Caco-2 (cell line): ENCODE data around the gene ASIC4. TPM values are rescaled to one million over a fixed set of nuclear protein-coding genes. Genes with fewer than 3 reads are reported as not detected.
A peak's percentile ranks its signal among the peaks of the same experiment; 100 is the strongest.

Experiments used
- BruUV-seq: library from RNA; stranded (reverse); fragments of 400-500 nt; replicated peaks from 2 replicates; lab custom pipeline; 2021; lab: Mats Ljungman, UMichigan
- CTCF ChIA-PET: fragments of 300-600 bp; sonication (Branson Sonifier 250); formaldehyde crosslinking; loops from one replicate; lab custom pipeline; 2022; ENCODE audit warnings: antibody characterized with exemption; lab: Charles Lee
- POLR2A ChIA-PET: fragments of 300-600 bp; sonication (Branson Sonifier 250); formaldehyde crosslinking; loops from one replicate; lab custom pipeline; 2022; ENCODE audit warnings: antibody characterized with exemption; lab: Charles Lee
- DNase-seq, 2 experiments: peaks; one replicate each; pipeline versions ENCODE4 v3.0.0 to v3.0.0-alpha.2; 2020 to 2022
- H3K27me3 ChIP-seq: replicated peaks from 2 replicates; pipeline ENCODE4 v1.6.0; 2011; ENCODE audit warnings: low read length; ENCODE audit not compliant: control insufficient read depth, insufficient read depth
- H3K36me3 ChIP-seq: 2 replicates; pipeline ENCODE4 v1.5.1; 2011; ENCODE audit warnings: low read length; ENCODE audit not compliant: control insufficient read depth, insufficient read depth
- H3K4me1 ChIP-seq: fragments of 250-450 bp; sonication (Bioruptor Pico); 2 replicates; pipeline ENCODE4 v1.5.1; 2020; ENCODE audit warnings: mild to moderate bottlenecking
- H3K4me3 ChIP-seq: 2 replicates; pipeline ENCODE4 v1.5.1; 2011; ENCODE audit warnings: low read depth, mild to moderate bottlenecking, control low read depth, low read length
- H3K9me3 ChIP-seq: fragments of 250-450 bp; sonication (Bioruptor Pico); 2 replicates; pipeline ENCODE4 v1.5.1; 2020; ENCODE audit warnings: mild to moderate bottlenecking, moderate library complexity
- H3K27ac Mint-ChIP-seq: one replicate; pipeline ENCODE4 v1.8.0; 2022; ENCODE audit warnings: mixed read lengths; ENCODE audit not compliant: unreplicated experiment
- H3K27me3 Mint-ChIP-seq: one replicate; pipeline ENCODE4 v1.8.0; 2022; ENCODE audit warnings: mixed read lengths; ENCODE audit not compliant: insufficient read depth, unreplicated experiment
- H3K36me3 Mint-ChIP-seq: one replicate; pipeline ENCODE4 v1.8.0; 2022; ENCODE audit warnings: mild to moderate bottlenecking, mixed read lengths; ENCODE audit not compliant: insufficient read depth, unreplicated experiment
- H3K4me1 Mint-ChIP-seq: one replicate; pipeline ENCODE4 v1.8.0; 2022; ENCODE audit warnings: low read depth, mixed read lengths; ENCODE audit not compliant: unreplicated experiment
- H3K4me3 Mint-ChIP-seq: one replicate; pipeline ENCODE4 v1.8.0; 2022; ENCODE audit warnings: mild to moderate bottlenecking, moderate library complexity, mixed read lengths; ENCODE audit not compliant: unreplicated experiment
- H3K9me3 Mint-ChIP-seq: one replicate; pipeline ENCODE4 v1.8.0; 2022; ENCODE audit warnings: mixed read lengths; ENCODE audit not compliant: unreplicated experiment
- intact Hi-C: fragments of 100-400 bp; cut with micrococcal nuclease; formaldehyde crosslinking; loops from one replicate; pipeline ENCODE4 v1.10.0; 2022; ENCODE audit not compliant: unreplicated experiment
- total RNA-seq: library from RNA; stranded (reverse); gene quantifications from 2 replicates; pipeline ENCODE4 v1.2.3, GENCODE V29; 2022
- TF ChIP-seq, protein P1 (sequence below), 2 experiments: fragments of 200-600 bp in 1 of 2; IDR thresholded peaks; 1 replicate in 1 of 2; 2 replicates in 1 of 2; pipeline versions ENCODE4 v1.5.1 to v1.8.0; 2011 to 2022; ENCODE audit warnings: antibody characterized with exemption in 1 of 2, control low read depth in 1 of 2, inconsistent platforms in 1 of 2, low read depth in 1 of 2, low read length in 1 of 2, mild to moderate bottlenecking in 1 of 2, moderate library complexity in 1 of 2; ENCODE audit not compliant: insufficient read depth in 1 of 2, severe bottlenecking in 1 of 2, unreplicated experiment in 1 of 2

Gene ASIC4
- total RNA-seq, 1 experiment from 2014 or later, result 0.16 TPM

DNA sequence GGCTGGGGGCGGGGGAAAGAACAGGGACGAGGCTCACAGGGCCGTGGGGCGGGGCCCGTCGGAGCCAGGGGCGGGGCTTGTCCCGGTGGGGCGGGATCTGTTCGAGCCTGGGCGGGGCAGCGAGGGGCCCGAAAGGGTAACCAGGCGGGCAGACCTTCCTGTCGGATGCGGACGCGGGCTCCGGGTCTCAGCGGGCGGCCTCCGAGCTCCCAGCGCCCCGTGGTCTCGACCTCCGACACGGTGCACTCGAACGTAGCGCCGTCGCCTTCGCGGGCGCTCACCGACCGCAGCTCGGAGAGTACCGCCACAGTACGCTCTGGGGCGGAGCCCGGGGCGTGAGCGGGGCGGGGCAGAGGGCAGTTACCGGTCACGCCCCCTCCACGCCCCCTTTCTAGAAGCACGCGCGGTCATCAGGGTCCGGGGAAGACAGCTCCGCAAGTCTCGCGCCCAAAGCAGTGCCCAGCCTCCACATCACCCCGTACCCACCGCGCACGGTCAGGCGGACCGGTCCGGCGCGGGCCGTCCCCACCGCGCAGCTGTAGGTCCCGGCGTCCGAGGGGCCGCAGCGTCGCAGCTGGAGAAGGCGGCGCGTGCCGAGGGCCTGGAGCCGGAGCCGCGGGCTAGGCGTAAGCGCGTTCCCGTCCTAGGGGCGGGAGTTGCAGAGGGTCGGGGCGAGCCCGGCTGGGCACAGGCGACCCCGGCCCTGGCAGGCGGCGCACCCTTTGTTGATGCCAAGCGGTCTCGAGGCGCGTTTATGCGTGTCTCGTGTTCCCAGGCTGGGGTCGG, 38.3 kb downstream of the ASIC4 start:
- H3K4me3 Mint-ChIP-seq, result peak overlapping the region; percentile 79
- H3K27me3 Mint-ChIP-seq, result no peaks in the 10 kb centered on the region
- BruUV-seq, result no TSS peak
- ChIA-PET CTCF (interaction anchor here (0.6 to 2.0 kb wide), 6 partner anchors 9 to 137 kb away, joined by 3 to 9 read pairs (median 4); partner anchors contain the start of genes CHPF, STK11IP and TMEM198), POLR2A (interaction anchor here (0.7 to 1.0 kb wide), 4 partner anchors 9 to 137 kb away, joined by 3 to 9 read pairs (median 4); partner anchors contain the start of gene OBSL1)
- Histone ChIP-seq H3K4me3 (peak overlapping the region; percentile 87), H3K27me3 (no peaks in the 10 kb centered on the region), H3K36me3 (no peaks in the 10 kb centered on the region; the same call in 1 of the 2 replicates), H3K4me1 (peaks cover 4% of the 10 kb centered on the region), H3K9me3 (no peaks in the 10 kb centered on the region)
- TF ChIP-seq, protein P1, sequence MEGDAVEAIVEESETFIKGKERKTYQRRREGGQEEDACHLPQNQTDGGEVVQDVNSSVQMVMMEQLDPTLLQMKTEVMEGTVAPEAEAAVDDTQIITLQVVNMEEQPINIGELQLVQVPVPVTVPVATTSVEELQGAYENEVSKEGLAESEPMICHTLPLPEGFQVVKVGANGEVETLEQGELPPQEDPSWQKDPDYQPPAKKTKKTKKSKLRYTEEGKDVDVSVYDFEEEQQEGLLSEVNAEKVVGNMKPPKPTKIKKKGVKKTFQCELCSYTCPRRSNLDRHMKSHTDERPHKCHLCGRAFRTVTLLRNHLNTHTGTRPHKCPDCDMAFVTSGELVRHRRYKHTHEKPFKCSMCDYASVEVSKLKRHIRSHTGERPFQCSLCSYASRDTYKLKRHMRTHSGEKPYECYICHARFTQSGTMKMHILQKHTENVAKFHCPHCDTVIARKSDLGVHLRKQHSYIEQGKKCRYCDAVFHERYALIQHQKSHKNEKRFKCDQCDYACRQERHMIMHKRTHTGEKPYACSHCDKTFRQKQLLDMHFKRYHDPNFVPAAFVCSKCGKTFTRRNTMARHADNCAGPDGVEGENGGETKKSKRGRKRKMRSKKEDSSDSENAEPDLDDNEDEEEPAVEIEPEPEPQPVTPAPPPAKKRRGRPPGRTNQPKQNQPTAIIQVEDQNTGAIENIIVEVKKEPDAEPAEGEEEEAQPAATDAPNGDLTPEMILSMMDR (IDR thresholded peaks at IDR 0.05; ENCODE audit: insufficient read depth in 1 of 2, low read depth in 1 of 2, low read length in 1 of 2, severe bottlenecking in 1 of 2, unreplicated experiment in 1 of 2), result no peak
- H3K4me1 Mint-ChIP-seq, result no peaks in the 10 kb centered on the region
- peaks cover 5% of the 10 kb centered on the region for H3K36me3 Mint-ChIP-seq
- peak; percentile 88 to 93 for DNase-seq
- intact Hi-C loops, result loop anchor here (1.0 kb wide), 2 partner anchors 9 to 90 kb away; partner anchors contain the start of gene CHPF
- H3K9me3 Mint-ChIP-seq, result no peaks in the 10 kb centered on the region
- peak overlapping the region; percentile 35 for H3K27ac Mint-ChIP-seq

GRCh38 chr2:219553168-219553417, 38.8 kb downstream of the ASIC4 start:
- H3K36me3 Mint-ChIP-seq, result peaks cover 5% of the 10 kb centered on the region
- DNase-seq, result no peak
- no peaks in the 10 kb centered on the region for H3K9me3 ChIP-seq
- BruUV-seq, result no TSS peak
- H3K4me3 ChIP-seq, result peak overlapping the region; percentile 87
- no peaks in the 10 kb centered on the region for H3K4me1 Mint-ChIP-seq
- intact Hi-C loops, result no loop called here
- CTCF ChIA-PET, result interaction anchor here (0.7 to 2.0 kb wide), 5 partner anchors 8 to 136 kb away, joined by 3 to 9 read pairs (median 7); partner anchors contain the start of genes CHPF, STK11IP and TMEM198
- no peaks in the 10 kb centered on the region for H3K9me3 Mint-ChIP-seq
- H3K27me3 ChIP-seq, result no peaks in the 10 kb centered on the region
- POLR2A ChIA-PET, result interaction anchor here (0.9 to 1.0 kb wide), 2 partner anchors 9 to 18 kb away, joined by 3 to 4 read pairs; partner anchors contain the start of gene OBSL1
- peak overlapping the region; percentile 79 for H3K4me3 Mint-ChIP-seq
- no peak overlapping the region for H3K27ac Mint-ChIP-seq
- peaks cover 4% of the 10 kb centered on the region for H3K4me1 ChIP-seq
- TF ChIP-seq, protein P1 (IDR thresholded peaks at IDR 0.05; ENCODE audit: insufficient read depth in 1 of 2, low read depth in 1 of 2, low read length in 1 of 2, severe bottlenecking in 1 of 2, unreplicated experiment in 1 of 2), result no peak
- H3K27me3 Mint-ChIP-seq, result no peaks in the 10 kb centered on the region
- H3K36me3 ChIP-seq, result no peaks in the 10 kb centered on the region; the same call in 1 of the 2 replicates

- Histone ChIP-seq H3K36me3 (no peaks in the 10 kb centered on the region), H3K27me3 (no peaks in the 10 kb centered on the region; the same call in 1 of the 2 replicates), H3K4me1 (peaks cover 4% of the 10 kb centered on the region), H3K4me3 (peak overlapping the region; percentile 87; the same call in 1 of the 2 replicates), H3K9me3 (no peaks in the 10 kb centered on the region)
- no TSS peak for BruUV-seq
- no peak for DNase-seq
- Mint-ChIP-seq H3K9me3 (no peaks in the 10 kb centered on the region), H3K4me3 (peak overlapping the region; percentile 79), H3K36me3 (peaks cover 5% of the 10 kb centered on the region), H3K27me3 (no peaks in the 10 kb centered on the region), H3K4me1 (no peaks in the 10 kb centered on the region), H3K27ac (peak overlapping the region; percentile 19)
- intact Hi-C loops, result no loop called here
- CTCF ChIA-PET, result interaction anchor here (0.8 to 2.0 kb wide), 2 partner anchors 10 to 90 kb away, joined by 7 to 8 read pairs; partner anchors contain the start of genes CHPF and TMEM198
- TF ChIP-seq, protein P1 (IDR thresholded peaks at IDR 0.05; ENCODE audit: insufficient read depth in 1 of 2, low read depth in 1 of 2, low read length in 1 of 2, severe bottlenecking in 1 of 2, unreplicated experiment in 1 of 2), result no peak
- POLR2A ChIA-PET, result no interaction called here
Measured at GRCh38 chr2:219553463-219553963, 39.2 kb downstream of the ASIC4 start.
